Neural progenitor cell (in vitro differentiated cells): ENCODE data around the gene ZNF254. TPM values are rescaled to one million over a fixed set of nuclear protein-coding genes. Genes with fewer than 3 reads are reported as not detected.
"Not testable (repeated sequence)": the region's sequence is repeated elsewhere in the genome, so short reads cannot be mapped to it uniquely, and the experiment has no call there.

Experiments used
- DNase-seq: peaks from one replicate; pipeline ENCODE4 v3.0.0-alpha.2; 2016; ENCODE audit warnings: low spot score
- H2AFZ ChIP-seq: fragments of 200-600 bp; sonication (generic); replicated peaks from 2 replicates; pipeline ENCODE4 v1.6.1; 2016; ENCODE audit warnings: antibody characterized with exemption
- H3F3A ChIP-seq: fragments of 200-600 bp; sonication (generic); 2 replicates; pipeline ENCODE4 v1.6.1; 2016; ENCODE audit warnings: antibody characterized with exemption, low read depth
- H3K27ac ChIP-seq: fragments of 200-600 bp; sonication (generic); 2 replicates; pipeline ENCODE4 v1.5.1; 2016; ENCODE audit warnings: mild to moderate bottlenecking
- H3K27me3 ChIP-seq: fragments of 200-600 bp; sonication (generic); 2 replicates; pipeline ENCODE4 v1.6.1; 2016; ENCODE audit warnings: mild to moderate bottlenecking, moderate library complexity
- H3K36me3 ChIP-seq: fragments of 200-600 bp; sonication (generic); 2 replicates; pipeline ENCODE4 v1.5.1; 2016
- H3K4me1 ChIP-seq: fragments of 200-600 bp; sonication (generic); 2 replicates; pipeline ENCODE4 v1.6.1; 2016; ENCODE audit warnings: mixed run types
- H3K4me2 ChIP-seq: fragments of 200-600 bp; sonication (generic); 2 replicates; pipeline ENCODE4 v1.6.1; 2016
- H3K4me3 ChIP-seq: fragments of 200-600 bp; sonication (generic); 2 replicates; pipeline ENCODE4 v1.5.1; 2016
- H3K79me2 ChIP-seq: fragments of 200-600 bp; sonication (generic); 2 replicates; pipeline ENCODE4 v1.6.1; 2016; ENCODE audit warnings: low read depth
- H3K9ac ChIP-seq: fragments of 200-600 bp; sonication (generic); 2 replicates; pipeline ENCODE4 v1.6.1; 2016
- H3K9me3 ChIP-seq: fragments of 200-600 bp; sonication (generic); 2 replicates; pipeline ENCODE4 v1.5.1; 2016; ENCODE audit warnings: low read depth
- H4K20me1 ChIP-seq: fragments of 200-600 bp; sonication (generic); 2 replicates; pipeline ENCODE4 v1.6.1; 2016; ENCODE audit warnings: low read depth
- H3K27ac Mint-ChIP-seq: 3 replicates; pipeline ENCODE4 v1.8.0; 2021; ENCODE audit warnings: mixed read lengths
- H3K27me3 Mint-ChIP-seq: 2 replicates; pipeline ENCODE4 v1.8.0; 2022; ENCODE audit warnings: low read depth, mild to moderate bottlenecking, inconsistent platforms, moderate library complexity, mixed read lengths; ENCODE audit not compliant: insufficient read depth
- H3K36me3 Mint-ChIP-seq: 3 replicates; pipeline ENCODE4 v1.8.0; 2021; ENCODE audit warnings: mixed read lengths
- H3K4me1 Mint-ChIP-seq: 3 replicates; pipeline ENCODE4 v1.8.0; 2021; ENCODE audit warnings: mixed read lengths
- H3K4me3 Mint-ChIP-seq: 3 replicates; pipeline ENCODE4 v1.8.0; 2021; ENCODE audit warnings: mild to moderate bottlenecking, moderate library complexity, mixed read lengths
- H3K9me3 Mint-ChIP-seq: 3 replicates; pipeline ENCODE4 v1.8.0; 2020; ENCODE audit warnings: mixed read lengths
- CTCF ChIP-seq: fragments of 200-600 bp; sonication (generic); IDR thresholded peaks from 2 replicates; pipeline ENCODE4 v1.5.1; 2017; ENCODE audit warnings: antibody characterized with exemption, mild to moderate bottlenecking
- EZH2 ChIP-seq: fragments of 200-600 bp; sonication (generic); IDR thresholded peaks from 2 replicates; pipeline ENCODE4 v1.6.1; 2017; ENCODE audit warnings: antibody characterized with exemption, mild to moderate bottlenecking, moderate library complexity
- EZH2phosphoT487 ChIP-seq: fragments of 200-600 bp; sonication (generic); IDR thresholded peaks from 2 replicates; pipeline ENCODE4 v1.6.1; 2017; ENCODE audit warnings: antibody characterized with exemption
- total RNA-seq: library from RNA; depleted of rRNA; stranded (reverse); fragments of >200 nt; gene quantifications from 2 replicates; pipeline ENCODE4 v1.2.3, GENCODE V29; 2015; ENCODE audit warnings: low replicate concordance

Gene ZNF254
- total RNA-seq = 51.9 and 85.5 TPM in 2 replicates

- Histone ChIP-seq H2AFZ (peak within 1 kb of the TSS; percentile 70), H3F3A (peaks cover 13% of the 10 kb centered on the region)
- peaks cover 33% of the 10 kb centered on the region for H3K36me3 Mint-ChIP-seq
Measured at GRCh38 chr19:24086974-24087595, at the start of gene ZNF254. Gene ZNF254, plus strand, starts transcription at chr19:24087187. Its CDS starts 121 bp downstream, at chr19:24087308.

GRCh38 chr19:24040621-24041020 lies 46.4 kb upstream of the ZNF254 start:
- Histone ChIP-seq H3K27me3 (no peaks in the 10 kb centered on the region), H3K4me2 (no peak overlapping the region), H3K4me1 (peaks cover 8% of the 10 kb centered on the region), H3K36me3 (peaks cover 20% of the 10 kb centered on the region), H3K27ac (no peak overlapping the region), H3K79me2 (peaks cover 91% of the 10 kb centered on the region), H4K20me1 (peaks cover 48% of the 10 kb centered on the region), H2AFZ (no peak overlapping the region), H3K4me3 (no peak overlapping the region), H3K9me3 (no peaks in the 10 kb centered on the region), H3K9ac (no peak overlapping the region), H3F3A (no peaks in the 10 kb centered on the region)
- no peak for TF ChIP-seq EZH2
- no peak for TF ChIP-seq CTCF
- TF ChIP-seq EZH2phosphoT487 = no peak
- Mint-ChIP-seq H3K9me3 (peaks cover 74% of the 10 kb centered on the region), H3K4me3 (no peak overlapping the region), H3K4me1 (no peaks in the 10 kb centered on the region), H3K27ac (no peak overlapping the region), H3K27me3 (peaks cover 10% of the 10 kb centered on the region), H3K36me3 (peaks cover 82% of the 10 kb centered on the region)
- no peak for DNase-seq

More at GRCh38 chr19:24086974-24087595, at the start of gene ZNF254:
- peaks cover 31% of the 10 kb centered on the region for H3K9me3 Mint-ChIP-seq
- TF ChIP-seq CTCF = no peak
- no peak for TF ChIP-seq EZH2
- no peak for TF ChIP-seq EZH2phosphoT487
- no peaks in the 10 kb centered on the region for H3K4me1 Mint-ChIP-seq
- H3K27me3 Mint-ChIP-seq = no peaks in the 10 kb centered on the region
- peak within 1 kb of the TSS; percentile 100 for H3K27ac ChIP-seq
- H3K4me2 ChIP-seq = peak within 1 kb of the TSS; percentile 88
- no peaks in the 10 kb centered on the region for H4K20me1 ChIP-seq
- H3K4me3 ChIP-seq = peak within 1 kb of the TSS; percentile 89
- H3K4me3 Mint-ChIP-seq = peak within 1 kb of the TSS; percentile 95
- H3K27ac Mint-ChIP-seq = peak within 1 kb of the TSS; percentile 100
- DNase-seq = peak; percentile 97
- no peaks in the 10 kb centered on the region for H3K27me3 ChIP-seq
- H3K9ac ChIP-seq = peak within 1 kb of the TSS; percentile 99
- no peaks in the 10 kb centered on the region for H3K9me3 ChIP-seq
- peaks cover 48% of the 10 kb centered on the region for H3K79me2 ChIP-seq
- H3K4me1 ChIP-seq = peaks cover 6% of the 10 kb centered on the region
- peaks cover 6% of the 10 kb centered on the region for H3K36me3 ChIP-seq

- H3K27ac Mint-ChIP-seq, H2AFZ ChIP-seq, H3K9ac ChIP-seq, H3K4me1 ChIP-seq, H3K9me3 ChIP-seq, H3K27ac ChIP-seq, H3K27me3 ChIP-seq, H3K4me3 Mint-ChIP-seq, H3K4me3 ChIP-seq, H3F3A ChIP-seq, DNase-seq, H3K27me3 Mint-ChIP-seq, H3K4me1 Mint-ChIP-seq, H3K4me2 ChIP-seq: not testable (repeated sequence)
- Mint-ChIP-seq H3K36me3 (peaks cover 80% of the 10 kb centered on the region), H3K9me3 (peaks cover 67% of the 10 kb centered on the region)
- H4K20me1 ChIP-seq = peaks cover 41% of the 10 kb centered on the region
- peaks cover 88% of the 10 kb centered on the region for H3K79me2 ChIP-seq
- H3K36me3 ChIP-seq = peaks cover 20% of the 10 kb centered on the region
Measured at GRCh38 chr19:24041326-24041725, 45.7 kb upstream of the ZNF254 start.

DNA sequence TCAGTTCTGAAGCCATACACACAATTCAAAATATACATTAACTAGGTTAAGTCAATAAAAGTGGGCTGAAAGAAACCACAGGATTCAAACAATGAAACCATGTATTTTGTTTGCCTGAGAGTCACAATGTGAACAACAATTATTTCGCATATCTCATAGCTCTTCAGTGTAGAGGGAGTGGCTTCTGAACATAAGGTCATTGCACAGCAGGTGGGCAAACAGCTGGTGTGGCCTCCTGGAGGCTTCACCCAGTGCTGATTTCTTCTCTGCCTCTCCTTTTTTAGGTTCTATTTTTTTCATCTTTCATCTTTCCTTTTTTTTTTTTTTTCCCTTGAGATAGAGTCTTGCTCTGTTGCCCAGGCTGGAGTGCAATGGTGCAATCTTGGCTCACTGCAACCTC lies 40.4 kb upstream of the ZNF254 start:
- no peak overlapping the region for H3K4me3 Mint-ChIP-seq
- no peaks in the 10 kb centered on the region for H3K4me1 ChIP-seq
- no peaks in the 10 kb centered on the region for H3K9me3 ChIP-seq
- peaks cover 5% of the 10 kb centered on the region for H3K27me3 Mint-ChIP-seq
- H3K4me2 ChIP-seq = no peak overlapping the region
- H2AFZ ChIP-seq = no peak overlapping the region
- no peaks in the 10 kb centered on the region for H3K27me3 ChIP-seq
- H3F3A ChIP-seq = no peaks in the 10 kb centered on the region
- no peak overlapping the region for H3K4me3 ChIP-seq
- peaks cover 24% of the 10 kb centered on the region for H3K9me3 Mint-ChIP-seq
- peaks cover 6% of the 10 kb centered on the region for H4K20me1 ChIP-seq
- no peak overlapping the region for H3K27ac Mint-ChIP-seq
- no peak for DNase-seq
- H3K79me2 ChIP-seq = peaks cover 39% of the 10 kb centered on the region
- H3K27ac ChIP-seq = no peak overlapping the region
- H3K36me3 Mint-ChIP-seq = peaks cover 72% of the 10 kb centered on the region
- H3K4me1 Mint-ChIP-seq = no peaks in the 10 kb centered on the region
- no peak overlapping the region for H3K9ac ChIP-seq
- peaks cover 13% of the 10 kb centered on the region for H3K36me3 ChIP-seq
- TF ChIP-seq CTCF (no peak), EZH2 (no peak)
